Endothelial cell of umbilical vein (primary cell): ENCODE measurements around the gene ASB7. TPM values are rescaled to one million over a fixed set of nuclear protein-coding genes. Genes with fewer than 3 reads are reported as not detected.

Source experiments
- BruUV-seq: library from RNA; stranded (reverse); fragments of 400-500 nt; replicated peaks from 2 replicates; lab custom pipeline; 2021; lab: Mats Ljungman, UMichigan
- CTCF ChIA-PET: fragments of 300-600, 350-600 bp; sonication (Branson Sonifier 250); formaldehyde crosslinking; loops from one replicate; lab custom pipeline; 2021; ENCODE audit warnings: antibody characterized with exemption, inconsistent platforms; lab: Charles Lee
- POLR2A ChIA-PET: fragments of 300-600, 350-600 bp; sonication (Branson Sonifier 250); formaldehyde crosslinking; loops from one replicate; lab custom pipeline; 2021; ENCODE audit warnings: antibody characterized with exemption, inconsistent platforms; lab: Charles Lee
- DNase-seq: peaks from one replicate; pipeline ENCODE4 v3.0.0-alpha.2; 2011; ENCODE audit warnings: low read depth, low spot score
- FAIRE-seq: peaks from 2 replicates; lab custom pipeline; 2011; peaks lifted over from hg19 to GRCh38; lab: Jason Lieb, UNC
- H2AFZ ChIP-seq: 2 replicates; pipeline ENCODE4 v1.6.0; 2012; ENCODE audit warnings: low read depth, low read length, control low read depth, inconsistent platforms
- H3K27ac ChIP-seq: 2 replicates; pipeline ENCODE4 v1.5.1; 2011; ENCODE audit warnings: low read depth, mild to moderate bottlenecking, control low read depth, low read length, moderate library complexity; ENCODE audit not compliant: insufficient read depth
- H3K27me3 ChIP-seq, 2 experiments: 2 replicates each; pipeline versions ENCODE4 v1.6.0 to v1.6.1; 2011; ENCODE audit warnings: low read length in 2 of 2, mixed read lengths in 1 of 2; ENCODE audit not compliant: control insufficient read depth in 2 of 2, insufficient read depth in 2 of 2
- H3K36me3 ChIP-seq, 2 experiments: 2 replicates in 1 of 2; 3 replicates in 1 of 2; pipeline ENCODE4 v1.5.1; 2011; ENCODE audit warnings: low read length in 2 of 2, mild to moderate bottlenecking in 1 of 2, moderate library complexity in 1 of 2; ENCODE audit not compliant: control insufficient read depth in 2 of 2, insufficient read depth in 2 of 2; ENCODE audit errors: extremely low read depth in 1 of 2
- H3K4me1 ChIP-seq: 3 replicates; pipeline ENCODE4 v1.5.1; 2011; ENCODE audit warnings: mild to moderate bottlenecking, low read length; ENCODE audit not compliant: control insufficient read depth, insufficient read depth; ENCODE audit errors: extremely low read depth
- H3K4me2 ChIP-seq: 2 replicates; pipeline ENCODE4 v1.6.1; 2011; ENCODE audit warnings: low read length, control low read depth, mixed read lengths; ENCODE audit not compliant: insufficient read depth
- H3K4me3 ChIP-seq, 3 experiments: fragments of 200-600 bp in 1 of 3; sonication (generic), shearing (Covaris generic) in 1 of 3; replicated peaks in 1 of 3; 2 replicates each; pipeline ENCODE4 v1.5.1; 2011 to 2016; ENCODE audit warnings: control low read depth in 3 of 3, low read length in 3 of 3, mild to moderate bottlenecking in 2 of 3, inconsistent platforms in 1 of 3, low read depth in 1 of 3, moderate library complexity in 1 of 3; ENCODE audit not compliant: insufficient read depth in 1 of 3
- H3K79me2 ChIP-seq: 2 replicates; pipeline ENCODE4 v1.6.0; 2012; ENCODE audit warnings: low read length, inconsistent platforms; ENCODE audit not compliant: control insufficient read depth, insufficient read depth
- H3K9ac ChIP-seq: replicated peaks from 2 replicates; pipeline ENCODE3; 2011; ENCODE audit warnings: low read length, control low read depth; ENCODE audit not compliant: insufficient read depth; ENCODE audit errors: extremely low read depth
- H3K9me1 ChIP-seq: replicated peaks from 3 replicates; pipeline ENCODE4 v1.6.0; 2011; ENCODE audit warnings: mild to moderate bottlenecking, low read length; ENCODE audit not compliant: control insufficient read depth, insufficient read depth; ENCODE audit errors: extremely low read depth
- H3K9me3 ChIP-seq: replicated peaks from 2 replicates; pipeline ENCODE4 v1.5.1; 2012; ENCODE audit warnings: low read length, inconsistent platforms; ENCODE audit not compliant: control insufficient read depth, insufficient read depth
- H4K20me1 ChIP-seq: replicated peaks from 2 replicates; pipeline ENCODE3; 2011; ENCODE audit warnings: mild to moderate bottlenecking, low read length; ENCODE audit not compliant: control insufficient read depth, insufficient read depth; ENCODE audit errors: extremely low read depth
- CTCF ChIP-seq, 2 donors: IDR thresholded peaks; 1 replicate in 1 of 2; 2 replicates in 1 of 2; pipeline ENCODE4 v1.5.1; 2011; ENCODE audit warnings: low read length in 2 of 2, mild to moderate bottlenecking in 2 of 2, moderate library complexity in 2 of 2, control low read depth in 1 of 2, inconsistent platforms in 1 of 2, low read depth in 1 of 2; ENCODE audit not compliant: insufficient read depth in 1 of 2; ENCODE audit errors: extremely low read depth in 1 of 2
- EZH2 ChIP-seq: IDR thresholded peaks from 2 replicates; pipeline ENCODE4 v1.6.1; 2012; ENCODE audit warnings: borderline replicate concordance, low read depth, mild to moderate bottlenecking, moderate library complexity, low read length, inconsistent platforms; ENCODE audit not compliant: severe bottlenecking
- FOS ChIP-seq: IDR thresholded peaks from 2 replicates; pipeline ENCODE4 v1.6.1; 2011; ENCODE audit warnings: mild to moderate bottlenecking, low read length, moderate library complexity, borderline replicate concordance; ENCODE audit not compliant: insufficient read depth
- GATA2 ChIP-seq: IDR thresholded peaks from 2 replicates; pipeline ENCODE4 v1.7.0; 2011; ENCODE audit warnings: low read depth, mild to moderate bottlenecking, moderate library complexity, mixed read lengths, low read length; ENCODE audit not compliant: insufficient read length, insufficient read depth
- JUN ChIP-seq: IDR thresholded peaks from 2 replicates; pipeline ENCODE4 v1.6.1; 2011; ENCODE audit warnings: borderline replicate concordance, low read depth; ENCODE audit not compliant: insufficient read length, insufficient read depth
- MAX ChIP-seq: IDR thresholded peaks from 2 replicates; pipeline ENCODE4 v1.6.1; 2011; ENCODE audit not compliant: insufficient read depth, insufficient read length
- MYC ChIP-seq: IDR thresholded peaks from one replicate; pipeline ENCODE4 v1.6.1; 2011; ENCODE audit warnings: mild to moderate bottlenecking, low read depth, low read length
- POLR2A ChIP-seq: IDR thresholded peaks from 2 replicates; pipeline ENCODE4 v1.6.1; 2012; ENCODE audit warnings: low read depth, mild to moderate bottlenecking, control low read depth, low read length
- POLR2AphosphoS5 ChIP-seq: IDR thresholded peaks from 2 replicates; pipeline ENCODE4 v1.6.1; 2012; ENCODE audit warnings: low read depth, mild to moderate bottlenecking, control low read depth, low read length, moderate library complexity; ENCODE audit not compliant: insufficient read depth
- dilution Hi-C: fragments of 300-500 bp; cut with MboI; formaldehyde crosslinking; loops from one replicate; pipeline ENCODE4 v1.15.0; 2019; ENCODE audit warnings: low sequenced_read_pairs; ENCODE audit not compliant: extremely low pct_ligation_motif_present
- intact Hi-C: fragments of 100-400 bp; cut with micrococcal nuclease; formaldehyde crosslinking; loops from one replicate; pipeline ENCODE4 v1.10.0; 2022
- polyA plus RNA-seq, 4 experiments: library from polyadenylated mRNA; depleted of rRNA in 3 of 4; stranded (reverse) in 3 of 4; unstranded in 1 of 4; fragments of >200 nt; gene quantifications; 2 replicates each; pipeline versions ENCODE4 v1.2.1 to v1.2.3, GENCODE V29; 2011 to 2012; ENCODE audit warnings: missing spikeins in 1 of 4
- total RNA-seq: library from RNA; stranded (reverse); gene quantifications from 2 replicates; pipeline ENCODE4 v1.2.3, GENCODE V29; 2021

Gene ASB7
- total and polyA plus RNA-seq, 2 donors (not counting 3 experiments of a cell fraction or from before 2014, with no cell fraction given), result 6.8 to 13.3 TPM

- no peak overlapping the region for H3K27ac ChIP-seq
- H3K4me2 ChIP-seq, result no peak overlapping the region
- TF ChIP-seq EZH2 (no peak), POLR2AphosphoS5 (no peak), CTCF (IDR thresholded peaks at IDR 0.05; ENCODE audit: extremely low read depth in 1 of 2, insufficient read depth in 1 of 2, low read depth in 1 of 2, low read length in 2 of 2) (no peak), MAX (no peak), GATA2 (no peak), MYC (no peak), FOS (no peak), POLR2A (no peak), JUN (no peak)
- no TSS peak for BruUV-seq
- no peaks in the 10 kb centered on the region for H4K20me1 ChIP-seq
- H3K4me3 ChIP-seq, result no peak overlapping the region
- no peaks in the 10 kb centered on the region for H3K36me3 ChIP-seq
- no peaks in the 10 kb centered on the region for H3K9me3 ChIP-seq
- FAIRE-seq (no peak), DNase-seq (no peak)
- H3K27me3 ChIP-seq, result no peaks in the 10 kb centered on the region
- H3K79me2 ChIP-seq, result peaks cover 13% of the 10 kb centered on the region
- no peaks in the 10 kb centered on the region for H3K4me1 ChIP-seq
- intact Hi-C loops, result no loop called here
- H2AFZ ChIP-seq, result no peak overlapping the region
- H3K9ac ChIP-seq, result no peak overlapping the region
- ChIA-PET POLR2A (no interaction called here), CTCF (interaction anchor here (1.0 kb wide), 1 partner anchor 235 kb away, joined by 3 read pairs; no protein-coding TSS in a partner anchor)
- H3K9me1 ChIP-seq, result no peaks in the 10 kb centered on the region
- dilution Hi-C loops, result no loop called here
These were observed 35.9 kb downstream of the ASB7 start for GRCh38 chr15:100638177-100638730.
